ENCODE measurements around the gene NUP210.
"Not testable (repeated sequence)": the region's sequence is repeated elsewhere in the genome, so short reads cannot be mapped to it uniquely, and the experiment has no call there.

NUP210 gene

DNA sequence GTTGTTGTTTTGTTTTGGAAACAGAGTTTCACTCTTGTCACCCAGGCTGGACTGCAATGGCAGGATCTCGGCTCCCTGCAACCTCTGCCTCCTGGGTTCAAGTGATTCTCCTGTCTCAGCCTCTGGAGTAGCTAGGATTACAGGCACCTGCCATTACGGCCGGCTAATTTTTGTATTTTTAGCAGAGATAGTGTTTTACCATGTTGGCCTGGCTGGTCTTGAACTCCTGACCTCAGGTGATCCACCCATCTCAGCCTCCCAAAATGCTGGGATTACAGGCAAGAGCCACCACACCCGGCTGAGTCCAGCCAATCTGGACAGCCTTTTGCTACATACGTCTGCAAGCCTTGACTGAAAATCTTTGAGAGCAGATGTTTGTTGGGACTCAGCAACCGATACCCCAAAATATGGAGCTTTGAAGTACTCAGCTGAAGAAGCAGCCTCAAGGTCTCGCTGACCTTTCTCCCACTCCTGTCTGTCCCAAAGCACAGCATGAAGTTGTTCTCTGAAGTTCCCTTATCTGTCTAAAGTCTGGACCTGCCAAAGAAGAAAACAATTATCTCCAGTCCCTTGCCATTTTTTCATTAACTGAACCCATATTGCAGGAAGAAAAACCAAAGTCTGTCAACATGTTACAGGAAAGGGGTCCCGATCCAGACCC, 9.6 kb upstream of the NUP210 start:
- DNase-seq = no peak

DNA sequence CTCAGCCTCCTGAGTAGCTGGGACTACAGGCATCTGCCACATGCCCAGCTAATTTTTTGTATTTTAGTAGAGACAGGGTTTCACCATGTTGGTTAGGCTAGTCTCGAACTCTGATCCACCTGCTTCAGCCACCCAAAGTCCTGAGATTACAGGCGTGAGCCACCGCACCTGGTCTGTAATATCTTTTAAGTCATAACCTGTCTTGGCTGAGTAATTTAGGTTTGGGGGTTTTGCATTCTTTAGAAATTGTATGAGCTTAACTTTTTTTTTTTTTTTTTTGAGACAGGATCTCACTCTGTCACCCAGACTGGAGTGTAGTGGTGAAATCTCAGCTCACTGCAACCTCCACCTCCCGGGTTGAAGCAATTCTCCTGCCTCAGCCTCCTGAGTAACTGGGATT, 8.6 kb upstream of the NUP210 start:
- DNase-seq = not testable (repeated sequence)

DNA sequence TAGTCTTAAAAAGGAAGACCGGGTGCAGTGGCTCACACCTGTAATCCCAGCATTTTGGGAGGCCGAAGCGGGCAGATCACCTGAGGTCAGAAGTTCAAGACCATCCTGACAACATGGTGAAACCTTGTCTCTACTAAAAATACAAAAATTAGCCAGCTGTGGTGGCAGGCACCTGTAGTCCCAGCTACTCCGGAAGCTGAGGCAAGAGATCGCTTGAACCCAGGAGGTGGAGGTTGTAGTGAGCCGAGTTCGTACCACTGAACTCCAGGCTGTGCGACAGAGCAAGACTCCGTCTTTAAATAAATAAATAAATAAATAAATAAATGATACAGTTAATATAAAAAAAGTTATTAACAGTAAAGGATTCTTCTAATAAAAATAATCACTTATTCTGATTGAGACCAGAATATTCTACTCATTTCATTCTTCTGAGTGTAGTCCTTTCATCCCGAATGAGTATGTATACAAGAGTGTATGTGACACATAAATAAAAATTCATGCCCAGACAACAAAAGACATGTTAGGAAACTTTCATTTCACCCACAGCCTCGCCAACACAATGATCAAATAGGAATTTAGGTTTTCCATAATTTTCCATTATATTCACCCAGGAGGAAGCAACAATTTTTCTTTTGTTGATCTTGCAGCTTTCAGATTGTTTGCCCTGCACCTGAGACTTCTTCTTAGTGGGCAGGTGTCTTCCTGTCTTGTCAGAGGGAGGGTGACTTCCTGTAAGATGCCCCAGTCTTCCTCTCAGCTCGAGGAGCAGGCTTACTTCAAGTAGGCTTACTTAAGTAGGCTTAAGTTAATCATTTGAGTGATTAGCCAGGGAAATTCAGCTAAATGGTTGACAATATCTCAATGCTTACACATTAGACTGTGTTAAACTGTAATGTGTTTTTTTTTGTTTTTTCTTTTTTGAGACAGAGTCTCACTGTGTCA, 7.8 kb upstream of the NUP210 start:
- DNase-seq = no peak

DNA sequence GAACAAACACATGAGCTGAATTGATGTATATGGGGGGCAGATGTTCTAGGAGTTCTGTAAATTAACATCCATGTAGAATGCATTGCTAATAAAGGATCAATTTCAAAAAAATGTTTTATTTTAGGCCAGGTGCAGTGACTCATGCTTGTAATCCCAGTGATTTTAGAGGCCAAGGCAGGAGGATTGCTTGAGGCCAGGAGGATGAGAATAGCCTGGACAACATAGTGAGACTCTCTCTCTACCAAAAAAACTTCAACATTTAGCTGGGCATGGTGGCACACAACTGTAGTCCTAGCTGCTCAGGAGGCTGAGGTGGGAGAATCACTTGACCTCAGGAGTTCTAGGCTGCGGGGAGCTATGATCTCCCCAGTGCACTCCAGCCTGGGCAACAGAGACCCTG, 6.5 kb upstream of the NUP210 start:
- no peak for DNase-seq

DNA sequence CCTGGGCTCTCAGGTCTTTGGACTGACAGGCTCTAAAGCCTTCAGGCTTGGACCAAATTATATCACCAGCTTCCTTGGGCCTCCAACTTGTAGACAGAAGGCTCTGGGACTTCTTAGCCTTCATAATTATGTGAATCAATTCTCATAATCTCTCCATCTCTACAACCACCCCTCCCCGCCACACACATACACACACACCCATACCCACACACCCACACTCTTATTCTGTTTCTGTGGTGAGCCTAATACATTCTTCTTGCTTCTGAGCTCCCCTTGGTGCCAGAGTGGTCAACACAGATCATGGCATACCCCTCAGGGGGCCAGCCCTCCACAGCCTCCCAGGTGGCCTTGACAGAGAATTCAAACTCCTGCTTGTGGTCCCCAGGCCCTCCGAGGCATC, 5.6 kb upstream of the NUP210 start:
- peak; percentile 51 for DNase-seq

DNA sequence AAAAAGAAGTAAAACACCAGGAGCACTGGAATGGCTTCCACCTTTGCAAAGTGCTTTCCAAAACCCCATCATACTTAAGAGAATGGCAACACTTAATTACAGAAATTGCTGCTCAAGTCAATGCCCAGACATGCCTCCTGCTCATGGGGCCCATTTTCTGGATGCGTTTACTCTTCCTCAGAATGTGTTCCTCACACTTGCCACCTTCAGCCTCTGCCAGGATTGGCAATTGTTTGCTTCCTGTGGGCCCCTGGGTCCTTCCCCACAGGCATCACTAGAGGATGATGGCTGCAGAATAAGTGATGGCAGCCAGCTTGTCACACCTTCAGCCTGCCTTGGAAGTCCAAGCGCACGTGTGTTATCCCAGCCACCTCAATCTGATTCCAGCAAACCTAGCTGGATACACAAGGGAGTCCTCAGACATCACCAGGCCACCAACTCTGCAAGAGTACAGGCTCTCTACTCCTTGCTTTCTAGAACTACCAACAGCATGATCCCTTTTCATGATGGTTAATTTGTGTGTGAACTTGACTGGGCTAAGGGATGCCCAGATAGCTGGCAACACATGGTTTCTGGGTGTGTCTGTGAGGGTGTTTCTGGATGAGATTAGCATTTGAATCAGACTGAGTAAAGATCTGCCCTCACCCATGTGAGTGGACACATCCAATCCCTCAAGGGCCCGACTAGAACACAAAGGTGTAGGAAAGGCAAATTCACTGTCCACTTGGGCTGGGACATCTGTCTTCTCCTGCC, 4.9 kb upstream of the NUP210 start:
- peak; percentile 36 for DNase-seq

DNA sequence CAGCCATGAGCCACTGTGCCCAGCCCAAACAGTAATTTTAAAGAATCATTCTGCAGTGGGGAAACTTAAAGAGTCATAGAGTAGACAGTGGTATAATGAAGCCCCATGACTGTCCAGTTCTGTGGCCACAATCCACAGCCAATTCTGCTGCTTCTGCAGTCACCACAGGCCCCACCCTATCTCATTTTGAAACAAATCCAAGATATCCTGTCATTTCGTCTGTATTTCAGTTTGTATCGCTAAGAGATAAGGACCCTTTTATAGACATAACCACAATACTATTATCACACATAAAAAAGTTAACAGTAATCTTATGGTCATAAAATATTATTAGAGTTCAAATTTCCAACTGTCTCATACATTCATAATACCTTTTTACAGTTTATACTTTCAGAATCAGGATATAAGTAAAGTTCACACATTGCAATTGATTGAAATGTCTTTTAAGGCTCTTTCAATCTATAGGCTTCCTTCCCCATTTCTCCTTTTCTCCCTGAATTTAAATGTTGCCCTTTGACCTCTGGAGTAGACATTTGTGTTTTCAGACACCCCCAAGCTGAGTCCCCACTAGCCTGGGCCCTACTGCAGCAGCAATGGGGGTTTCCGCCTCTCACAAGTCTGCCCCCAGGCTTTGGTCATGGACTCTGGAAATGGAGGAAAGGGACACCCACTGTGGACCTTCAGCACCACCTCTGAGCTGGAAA, 4.2 kb upstream of the NUP210 start:
- peak; percentile 83 for DNase-seq

DNA sequence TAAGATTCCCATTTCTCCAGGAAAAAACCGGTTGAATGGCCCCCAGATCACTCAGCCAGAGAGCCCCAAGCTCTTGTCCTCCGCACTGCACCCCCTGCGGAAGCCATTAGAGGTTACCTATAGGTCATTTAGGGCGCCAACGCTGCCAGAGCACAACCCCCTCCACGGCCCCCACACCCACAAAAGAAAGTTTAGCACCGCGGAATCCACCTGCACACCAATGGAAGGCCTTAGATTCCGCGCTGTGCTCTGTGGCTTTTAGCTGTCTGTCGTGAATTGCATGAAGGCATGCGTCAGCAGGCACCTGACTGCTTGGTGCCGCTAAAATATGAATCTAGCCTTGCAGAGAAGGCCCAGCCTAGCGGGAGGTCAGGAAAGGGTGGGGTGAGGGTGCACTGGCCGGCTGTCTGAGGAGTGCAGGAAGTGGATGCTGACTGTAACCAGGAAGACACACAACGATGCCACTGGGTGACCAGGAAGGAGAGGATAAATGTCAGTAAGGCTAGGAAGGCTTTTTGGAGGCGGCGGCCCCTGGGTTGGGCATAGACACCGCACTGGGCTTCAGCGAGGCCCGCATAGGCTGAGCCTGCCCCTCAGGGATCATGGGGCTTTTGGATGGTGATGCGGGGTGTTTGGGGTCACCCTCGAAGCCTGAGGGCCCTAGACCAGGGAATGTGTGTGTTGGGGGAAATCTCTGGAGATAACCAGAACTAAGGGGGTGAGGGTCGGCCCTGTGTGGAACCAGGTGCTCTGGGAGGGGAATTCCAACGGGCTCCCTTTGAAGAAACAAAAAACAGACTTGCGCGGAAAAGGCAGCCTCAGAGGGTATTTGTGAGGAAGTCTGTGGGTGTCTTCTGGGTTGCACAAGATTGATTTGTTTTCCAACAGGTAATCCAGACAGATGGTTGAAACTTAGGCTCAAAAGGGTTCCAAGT, 976 bp upstream of the NUP210 start:
- DNase-seq = peak; percentile 75

DNA sequence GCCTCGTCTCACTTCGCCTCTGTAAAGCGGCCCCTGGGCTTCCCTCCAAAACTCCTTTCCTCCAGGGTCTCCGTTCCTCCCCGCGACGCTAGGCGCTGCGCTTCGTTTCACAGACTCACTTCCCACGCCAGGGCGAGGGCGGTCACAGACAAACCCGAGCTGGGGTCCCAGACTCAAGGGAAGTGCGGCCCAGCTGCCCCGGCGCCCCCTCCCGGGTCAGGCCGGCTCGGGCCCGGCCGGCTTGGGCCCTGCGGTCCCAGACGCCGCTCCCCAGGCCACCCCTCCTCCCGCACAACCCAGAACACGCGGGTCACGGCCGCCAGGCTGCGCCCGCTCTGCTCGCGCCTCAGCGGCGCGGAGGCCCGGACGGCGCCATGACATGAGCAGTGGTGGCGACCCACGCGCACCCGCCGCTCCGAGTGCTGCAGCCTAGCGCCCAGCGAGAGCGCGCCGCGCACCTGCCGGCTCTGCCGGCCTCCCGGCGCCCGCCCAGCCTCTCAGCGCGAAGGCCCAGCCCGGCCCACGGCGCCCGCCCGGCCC, 547 bp downstream of the NUP210 start:
- DNase-seq = peak; percentile 72

DNA sequence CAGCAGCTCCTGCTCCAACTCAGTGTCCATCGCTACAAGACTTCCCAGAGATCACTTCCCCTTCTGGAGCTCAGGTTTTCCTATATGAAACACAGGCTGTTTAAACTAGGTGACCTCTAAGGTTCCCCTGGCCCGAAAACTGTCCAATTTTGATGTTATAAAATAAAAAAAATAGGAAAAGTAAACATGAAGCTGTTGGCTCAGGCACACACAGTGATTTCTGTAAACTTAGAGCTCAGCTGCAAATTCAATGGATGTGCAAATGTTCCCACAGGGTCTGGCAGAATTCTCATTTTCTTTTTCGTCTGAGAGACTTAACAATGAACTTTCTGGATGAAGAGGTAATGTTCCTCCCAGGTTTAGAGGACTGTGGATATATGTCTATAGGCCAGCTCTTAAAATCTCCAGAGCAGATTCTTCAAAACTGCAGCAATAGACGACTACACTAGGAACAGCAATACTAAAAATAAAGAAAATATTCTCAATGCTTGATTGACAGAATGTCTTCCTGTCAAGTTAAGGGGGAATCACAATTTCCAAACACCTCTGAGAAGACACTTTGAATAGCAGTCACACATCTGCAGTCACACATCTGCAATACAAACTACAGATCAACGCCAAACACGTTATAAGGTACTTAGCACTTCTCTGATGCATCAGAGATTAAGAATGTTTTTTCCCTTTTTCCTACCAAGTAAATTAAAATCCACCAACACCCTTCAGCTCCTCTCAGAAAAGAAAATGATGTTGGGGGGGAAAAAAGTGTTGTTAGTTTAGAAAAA, 2.8 kb downstream of the NUP210 start:
- no peak for DNase-seq

DNA sequence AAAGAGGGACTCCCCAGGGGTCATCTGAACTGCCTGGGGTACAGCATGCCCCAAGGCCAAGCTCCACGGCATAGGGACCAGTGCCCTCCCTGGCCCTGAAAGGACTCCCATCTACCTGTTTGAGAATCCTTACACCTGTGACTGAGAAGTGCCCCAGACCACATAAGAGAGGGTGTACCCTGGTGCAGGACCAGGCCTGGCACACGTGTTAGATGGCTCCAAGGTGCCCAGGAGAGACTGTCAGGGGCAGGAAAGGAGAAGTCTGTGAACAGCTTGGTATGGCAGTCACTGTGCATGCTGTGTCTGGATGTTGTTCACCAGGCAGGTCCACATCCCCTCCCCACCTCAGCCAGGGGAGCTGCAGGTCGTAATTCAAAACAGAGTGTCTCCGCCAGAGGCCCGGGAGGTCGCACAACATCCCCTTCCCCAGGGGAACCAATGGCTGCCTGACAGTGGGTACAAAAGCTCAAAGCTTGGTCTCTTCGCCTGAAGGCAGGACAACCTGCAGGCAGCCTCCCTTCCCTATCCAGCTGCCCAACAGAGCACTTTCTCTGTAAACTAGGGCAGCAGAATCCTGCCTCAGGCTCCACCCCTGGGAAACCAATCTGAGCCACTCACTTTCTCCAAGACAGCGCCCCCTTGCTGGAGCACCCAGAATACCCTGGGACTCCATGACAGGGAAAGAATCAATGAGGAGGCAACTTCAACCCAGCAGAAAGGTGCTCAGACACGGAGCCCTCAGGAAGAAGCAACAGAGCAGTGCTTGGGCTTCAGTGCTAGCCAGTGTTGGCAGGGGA, 3.9 kb downstream of the NUP210 start:
- peak; percentile 31 for DNase-seq

DNA sequence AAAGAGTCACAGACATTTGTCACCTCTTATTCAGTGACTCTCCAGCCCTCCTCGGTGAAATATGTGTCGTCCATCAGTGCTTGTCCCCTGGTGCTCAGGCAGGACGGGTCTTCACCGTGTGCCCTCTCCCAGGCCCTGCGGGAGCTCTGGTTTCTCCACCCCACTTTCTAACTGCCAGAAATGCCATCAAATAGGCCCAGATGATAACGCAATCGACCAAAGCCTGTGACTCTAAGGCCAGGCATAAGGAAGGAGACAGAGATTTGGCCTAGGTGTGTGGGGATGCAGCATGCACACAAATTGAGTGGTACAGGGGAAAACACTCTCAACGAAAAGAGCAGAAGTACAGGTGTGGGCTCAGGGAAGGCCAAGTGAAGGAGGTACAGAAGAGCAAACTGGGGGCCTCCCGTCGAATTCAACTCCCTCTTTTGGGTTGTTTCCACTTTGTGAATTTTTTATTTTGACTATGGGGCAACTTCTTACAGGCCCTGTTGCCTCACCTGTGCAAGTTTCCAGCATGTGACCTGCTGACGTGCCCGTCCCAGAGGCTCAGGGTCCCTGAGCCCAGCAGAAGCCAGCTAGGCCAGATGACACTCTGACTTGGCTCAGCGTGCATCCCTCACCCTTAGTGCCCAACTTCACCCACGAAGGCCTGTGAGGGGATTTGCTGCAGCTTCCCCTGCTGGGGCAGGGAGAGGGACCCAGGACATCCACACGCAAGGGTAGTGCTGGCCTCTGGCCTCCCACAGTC, 4.7 kb downstream of the NUP210 start:
- DNase-seq = peak; percentile 21

DNA sequence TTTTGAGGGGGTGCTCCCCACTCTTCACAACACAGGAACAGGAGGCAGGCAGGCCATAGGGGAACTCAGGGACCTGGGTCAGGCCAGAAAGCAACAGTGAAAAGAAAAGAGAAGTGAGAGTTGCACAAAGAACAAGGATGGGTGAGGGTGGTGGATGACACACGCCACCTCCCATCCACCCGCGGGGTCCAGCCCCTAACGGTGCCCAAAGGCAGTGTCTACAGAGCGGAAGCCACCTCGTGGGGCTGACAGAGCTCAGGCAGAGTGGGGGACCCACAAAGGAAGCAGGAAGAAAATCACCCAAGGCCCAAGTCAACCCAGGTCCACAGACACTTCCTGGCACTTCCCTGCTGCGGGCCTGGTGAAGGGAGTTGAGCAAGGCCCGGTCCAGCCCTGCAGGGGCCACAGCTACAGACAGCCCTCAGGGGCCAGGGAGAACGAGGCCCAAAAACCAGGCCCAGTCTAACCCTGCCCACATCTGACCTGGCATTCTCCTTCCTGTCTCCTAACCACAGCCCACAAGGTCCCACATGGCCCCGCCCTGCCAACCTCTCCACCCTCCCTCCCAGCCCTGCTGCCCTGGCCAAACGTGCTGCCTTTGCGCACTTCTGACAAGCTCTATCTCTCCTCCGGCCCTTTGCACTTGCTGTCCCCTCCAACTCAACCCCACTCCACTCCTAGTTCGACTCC, 5.9 kb downstream of the NUP210 start:
- DNase-seq = peak; percentile 98

DNA sequence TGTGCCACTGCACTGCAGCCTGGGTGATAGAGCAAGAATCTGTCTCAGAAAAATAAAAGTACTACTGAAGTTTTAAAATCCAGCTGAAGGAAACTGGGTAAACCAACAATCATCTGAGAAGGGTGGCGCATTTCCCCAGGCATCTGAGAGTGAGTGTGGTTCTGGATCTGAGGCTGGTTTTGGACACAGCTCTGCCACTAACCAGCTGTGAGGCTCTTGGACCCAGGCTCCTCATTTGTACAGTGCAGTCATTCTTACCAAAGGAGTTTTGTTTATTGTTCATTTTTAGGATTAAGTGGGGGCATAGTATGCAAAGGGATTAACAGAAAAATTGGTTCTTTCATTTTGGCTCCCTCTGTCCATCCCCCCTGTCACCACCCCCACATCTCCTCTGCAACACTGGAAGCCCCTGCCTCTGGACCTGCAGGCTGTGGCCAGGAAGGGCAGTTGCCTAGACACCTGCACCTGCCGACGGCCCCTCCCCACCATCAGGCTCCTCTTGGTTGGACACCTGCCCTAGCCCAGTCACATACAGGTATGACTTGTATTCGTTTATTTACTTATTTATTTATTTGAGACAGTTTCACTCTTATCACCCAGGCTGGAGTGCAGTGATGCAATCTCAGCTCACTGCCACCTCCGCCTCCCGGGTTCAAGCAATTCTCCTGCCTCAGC, 8.8 kb downstream of the NUP210 start:
- DNase-seq = no peak

DNA sequence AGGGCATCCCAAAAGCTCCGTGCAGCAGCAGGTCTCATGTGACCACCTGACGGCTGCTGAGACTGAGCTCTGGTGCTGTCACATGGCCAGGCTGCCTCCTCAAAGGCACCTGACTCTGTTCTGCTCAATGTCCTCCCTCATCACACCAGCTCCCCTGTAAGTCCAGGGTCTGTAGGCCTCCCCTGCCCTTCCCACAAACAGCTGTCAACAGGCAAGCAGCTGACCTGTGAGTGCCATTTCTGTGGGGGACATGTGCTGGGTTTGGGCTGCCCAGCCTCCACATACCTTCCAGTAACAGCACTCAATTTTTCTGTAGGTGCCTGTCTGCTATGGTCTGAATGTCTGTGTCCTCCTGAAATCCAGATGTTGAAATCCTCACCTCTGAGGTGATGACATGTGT, 11.2 kb downstream of the NUP210 start:
- no peak for DNase-seq

DNA sequence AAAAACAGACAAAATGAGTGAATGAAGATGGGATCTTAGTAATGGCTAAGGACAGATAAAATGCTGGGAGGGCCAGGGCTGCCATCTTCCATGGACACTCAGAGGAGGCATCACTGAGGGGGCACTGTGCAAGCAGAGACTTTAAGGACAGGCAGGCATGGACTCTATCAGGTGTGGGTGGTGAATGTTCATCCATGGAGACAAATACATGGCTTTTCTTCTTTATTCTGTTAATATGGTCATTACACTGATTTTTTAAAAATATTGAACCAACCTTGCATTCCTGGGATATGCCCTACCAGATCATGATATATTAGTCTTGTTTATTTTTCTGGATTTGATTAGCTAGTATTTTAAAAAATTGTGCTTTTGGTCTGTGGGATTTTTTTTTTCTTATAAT, 12.2 kb downstream of the NUP210 start:
- no peak for DNase-seq

DNA sequence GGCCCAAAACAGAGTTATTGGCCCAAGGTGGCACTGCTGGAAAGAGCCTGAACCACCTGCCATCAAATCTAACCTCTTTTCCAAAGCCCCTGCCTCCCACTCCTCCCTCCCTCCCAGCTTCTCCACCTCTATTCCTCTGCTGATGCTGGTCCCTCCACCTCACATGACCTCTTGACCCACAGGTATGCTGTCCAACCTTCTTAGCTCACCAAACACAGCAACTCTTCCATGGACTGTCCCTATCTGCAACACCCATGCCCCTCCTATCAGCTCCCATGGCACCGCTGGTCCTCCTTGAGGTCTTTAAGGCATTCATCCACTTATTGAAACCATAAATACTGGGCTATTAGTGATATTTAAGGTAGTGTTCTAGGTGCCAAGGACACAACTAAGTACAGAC, 12.6 kb downstream of the NUP210 start:
- no peak for DNase-seq

DNA sequence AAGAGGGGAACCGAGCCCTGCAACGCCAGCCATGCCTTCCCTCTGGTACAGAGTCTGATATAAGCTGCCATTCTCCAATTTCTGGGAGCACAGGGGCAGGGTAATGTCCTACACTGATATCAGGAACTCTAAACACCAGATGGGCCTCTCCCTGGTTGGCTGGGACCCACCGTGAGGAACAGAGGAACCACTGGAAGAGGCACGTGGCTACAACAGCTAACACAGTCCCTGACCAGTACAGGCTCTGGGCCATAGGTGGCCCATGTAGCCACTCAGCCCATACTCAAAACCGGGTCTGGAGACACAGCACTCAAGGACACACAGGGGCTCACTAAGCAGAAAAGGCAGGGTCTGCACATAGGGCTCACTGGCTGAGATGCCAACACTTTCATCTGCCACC, 13.9 kb downstream of the NUP210 start:
- DNase-seq = peak; percentile 32

Measured in hematopoietic multipotent progenitor cell treated with erythropoietin and hydrocortisone succinate and interleukin-3 and kit ligand, for 4 days (in vitro differentiated cells).